GM18505 (cell line): ENCODE data around the gene TMEM30B.
"Not testable (repeated sequence)": the region's sequence is repeated elsewhere in the genome, so short reads cannot be mapped to it uniquely, and the experiment has no call there.

ENCODE experiments used
- ATAC-seq: cut with Tn5 transposase; IDR thresholded peaks from one replicate; pipeline ENCODE4 v1.9.1; 2021; ENCODE audit not compliant: unreplicated experiment
- POLR2A ChIP-seq: IDR thresholded peaks from 4 replicates; pipeline ENCODE4 v1.6.1; 2011; ENCODE audit warnings: borderline replicate concordance; ENCODE audit not compliant: insufficient read depth, insufficient read length; ENCODE audit errors: extremely low read depth

Gene TMEM30B, protein sequence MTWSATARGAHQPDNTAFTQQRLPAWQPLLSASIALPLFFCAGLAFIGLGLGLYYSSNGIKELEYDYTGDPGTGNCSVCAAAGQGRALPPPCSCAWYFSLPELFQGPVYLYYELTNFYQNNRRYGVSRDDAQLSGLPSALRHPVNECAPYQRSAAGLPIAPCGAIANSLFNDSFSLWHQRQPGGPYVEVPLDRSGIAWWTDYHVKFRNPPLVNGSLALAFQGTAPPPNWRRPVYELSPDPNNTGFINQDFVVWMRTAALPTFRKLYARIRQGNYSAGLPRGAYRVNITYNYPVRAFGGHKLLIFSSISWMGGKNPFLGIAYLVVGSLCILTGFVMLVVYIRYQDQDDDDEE

DNA sequence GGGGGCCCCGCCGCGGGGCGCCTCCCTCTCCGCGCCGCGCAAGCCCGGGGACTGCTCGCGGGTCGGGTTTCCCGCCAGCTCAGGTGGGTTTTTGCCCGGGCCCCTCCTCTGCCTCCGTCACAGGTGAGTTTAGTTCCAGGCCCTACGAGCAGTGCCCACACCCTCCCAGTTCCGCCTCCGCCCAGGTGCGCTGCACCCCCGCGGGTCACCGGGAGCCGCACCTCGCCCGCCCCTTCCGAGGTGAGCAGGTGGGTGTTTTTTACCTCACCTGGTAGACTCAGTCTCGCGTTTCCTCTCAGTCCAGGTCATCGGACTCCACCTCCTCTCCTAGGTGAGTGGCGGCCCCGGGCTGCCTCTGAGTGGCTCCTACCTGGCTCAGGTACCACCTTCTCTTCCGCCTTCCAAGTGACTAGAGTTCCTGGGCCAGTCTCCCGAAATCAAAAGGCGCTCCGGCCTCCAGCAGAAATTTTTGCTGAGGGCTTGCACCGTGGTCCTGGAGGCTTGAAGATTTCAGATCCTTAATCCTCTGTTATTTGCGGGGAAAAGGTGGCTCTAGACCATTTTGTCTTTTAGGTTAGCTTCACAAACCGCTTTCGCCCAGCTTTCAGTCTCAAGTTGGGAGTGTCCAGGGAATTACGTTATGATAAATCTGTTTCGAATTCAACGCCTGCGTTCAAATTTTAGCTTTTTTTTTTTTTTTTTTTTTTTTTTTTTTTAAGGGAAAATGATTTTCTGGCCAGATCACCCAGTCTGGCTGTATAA, at the start of gene TMEM30B:
TMEM30B (minus strand) TSS at position 153 of the 762 bp plus-strand sequence. CDS start 191 bp downstream, outside the sequence.
- no peak for TF ChIP-seq POLR2A
- ATAC-seq, result no peak

DNA sequence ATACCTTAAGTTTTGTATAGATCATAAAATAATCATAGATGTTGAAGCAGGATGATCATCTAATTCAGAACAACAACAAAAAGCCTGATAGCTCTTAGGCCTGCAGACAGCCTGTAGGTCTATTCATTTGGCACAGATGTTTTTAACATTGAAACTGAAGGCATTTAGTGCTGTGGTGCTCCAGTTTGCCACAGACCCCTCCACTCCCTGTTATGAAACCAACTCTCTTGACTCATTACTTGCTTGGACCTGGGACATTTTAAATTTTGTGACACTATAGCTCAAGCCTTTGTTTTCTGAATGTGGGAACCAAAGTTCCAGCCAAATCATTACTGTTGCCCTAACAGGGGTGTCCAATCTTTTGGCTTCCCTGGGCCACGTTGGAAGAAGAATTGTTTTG, 49.4 kb upstream of the TMEM30B start:
- ATAC-seq, result no peak
- TF ChIP-seq POLR2A, result no peak

DNA sequence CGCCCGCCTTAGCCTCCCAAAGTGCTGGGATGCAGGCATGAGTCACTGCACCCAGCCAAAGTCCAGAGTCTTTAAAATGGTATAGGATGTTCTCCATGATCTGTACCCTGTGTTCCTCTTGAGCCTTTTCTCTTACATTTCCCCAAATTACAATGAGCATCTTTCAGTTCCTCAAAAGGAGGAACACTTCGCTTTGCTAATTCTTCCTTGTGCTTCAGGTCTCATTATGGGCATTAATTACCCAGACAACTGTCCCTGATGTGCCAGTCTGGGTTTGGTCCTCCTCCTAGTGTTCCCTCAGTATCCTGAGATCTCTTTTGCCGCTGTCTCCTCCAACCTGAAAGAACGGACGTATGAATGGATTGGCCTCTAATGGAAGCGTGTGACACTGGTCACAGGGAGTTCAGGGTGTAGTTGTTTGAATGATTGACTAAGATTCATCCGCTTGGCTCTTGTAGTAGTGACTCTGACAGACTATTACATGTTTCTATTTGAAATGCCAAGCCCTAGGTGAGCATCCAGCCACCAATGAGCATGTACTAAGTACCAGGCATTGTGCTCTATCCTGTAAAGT, 48.4 kb upstream of the TMEM30B start:
- ATAC-seq, result peak; percentile 59
- no peak for TF ChIP-seq POLR2A

DNA sequence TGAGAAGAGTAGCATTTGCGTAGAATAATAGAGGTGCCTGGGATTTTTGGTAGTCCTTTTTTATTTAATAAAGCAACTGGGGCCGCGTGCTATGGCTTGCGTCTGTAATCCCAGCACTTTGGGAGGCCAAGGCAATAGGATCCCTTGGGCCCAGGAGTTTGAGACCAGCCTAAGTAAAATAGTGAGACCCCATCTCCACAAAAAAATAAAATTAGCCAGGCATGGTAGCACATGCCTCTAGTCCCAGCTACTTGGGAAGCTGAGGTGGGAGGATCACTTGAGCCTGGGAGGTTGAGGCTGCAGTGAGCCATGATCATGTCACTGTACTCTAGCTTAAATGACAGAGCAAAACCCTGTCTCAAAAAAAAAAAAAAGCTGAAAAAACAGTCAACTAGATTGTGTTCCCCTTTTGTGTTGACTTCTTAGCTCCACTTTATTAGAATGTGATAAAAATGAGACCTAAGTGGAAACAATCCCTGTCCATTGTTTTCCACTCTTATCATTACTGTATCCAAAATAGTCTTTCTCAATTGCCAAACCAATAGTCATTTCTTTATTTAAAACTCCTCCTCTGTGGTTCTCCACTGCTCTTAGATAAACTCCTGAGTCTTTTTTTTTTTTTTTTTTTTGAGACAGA, 47.6 kb upstream of the TMEM30B start:
- no peak for ATAC-seq
- no peak for TF ChIP-seq POLR2A

DNA sequence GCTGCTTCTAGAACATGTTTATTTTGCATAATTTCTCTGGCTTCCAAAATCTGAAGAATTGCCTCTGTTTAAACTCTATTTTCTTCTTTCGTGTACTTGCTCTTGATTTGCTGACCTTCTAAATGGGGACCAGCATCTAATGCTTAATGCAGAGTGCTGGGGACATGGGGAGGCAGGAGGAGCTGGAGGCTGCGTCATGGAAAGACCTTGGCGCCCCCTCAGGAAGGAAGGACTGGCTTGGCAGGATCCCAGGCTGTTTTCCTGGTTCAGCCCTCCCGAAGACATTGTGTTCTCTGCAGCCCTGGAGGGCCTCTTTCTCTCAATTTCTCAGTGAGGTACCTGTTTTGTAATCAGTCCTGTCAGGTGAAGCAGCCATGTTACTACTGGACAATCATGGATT, 45.7 kb upstream of the TMEM30B start:
- TF ChIP-seq POLR2A, result no peak
- no peak for ATAC-seq

DNA sequence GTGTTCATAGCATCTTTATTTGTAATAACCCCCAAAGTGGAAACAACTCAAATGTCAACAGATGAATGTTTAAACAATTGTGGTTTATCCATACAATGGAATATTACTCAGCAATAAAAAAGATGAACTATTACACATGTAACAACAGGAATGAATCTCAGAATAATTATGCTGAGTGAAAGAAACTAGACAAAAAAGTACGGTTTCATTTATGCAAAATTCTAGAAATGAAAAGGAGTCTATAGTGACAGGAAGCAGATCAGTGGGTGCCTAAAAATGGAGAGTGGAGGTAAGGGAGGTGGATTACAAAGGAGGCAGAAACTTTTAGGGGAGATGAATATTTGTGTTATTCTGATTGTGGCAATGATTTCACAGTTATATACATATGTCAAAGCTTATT, 45.0 kb upstream of the TMEM30B start:
- no peak for TF ChIP-seq POLR2A
- ATAC-seq, result no peak

DNA sequence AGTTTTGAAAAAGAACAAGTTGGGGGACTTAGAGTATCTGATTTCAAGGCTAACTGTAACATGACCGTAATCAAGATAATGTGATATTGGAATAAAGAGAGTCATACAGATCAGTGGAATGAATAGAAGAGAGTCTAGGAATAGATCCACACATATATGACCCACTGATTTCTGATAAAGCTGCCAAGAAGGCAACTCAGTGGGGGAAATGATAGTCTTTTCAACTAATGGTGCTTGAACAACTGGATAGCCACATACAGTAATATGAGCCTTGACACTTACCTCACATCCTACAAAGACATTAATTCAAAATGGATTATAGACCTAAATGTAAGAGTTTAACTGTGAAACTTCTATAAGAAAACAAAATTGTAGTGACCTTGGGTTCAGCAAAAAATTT, 44.0 kb upstream of the TMEM30B start:
- no peak for ATAC-seq
- TF ChIP-seq POLR2A, result no peak

DNA sequence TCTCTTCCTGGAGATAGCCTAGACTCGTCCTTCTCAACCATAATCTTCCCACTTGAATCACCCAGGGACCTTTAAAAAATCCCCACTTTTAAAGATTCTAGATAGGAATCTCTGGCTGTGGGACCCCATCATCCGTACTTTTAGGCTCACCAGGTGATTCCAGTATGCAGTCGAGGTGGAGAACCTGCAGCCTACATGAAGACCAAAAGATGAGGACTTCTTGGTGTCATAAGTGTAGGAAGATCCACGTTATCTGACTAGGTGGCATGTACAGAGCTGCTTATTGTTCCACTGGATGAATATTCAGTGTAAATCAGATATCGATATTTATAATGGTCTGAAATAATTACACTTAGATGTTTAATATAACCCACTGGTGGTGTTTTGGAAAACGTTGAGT, 42.8 kb upstream of the TMEM30B start:
- ATAC-seq, result no peak
- TF ChIP-seq POLR2A, result no peak

DNA sequence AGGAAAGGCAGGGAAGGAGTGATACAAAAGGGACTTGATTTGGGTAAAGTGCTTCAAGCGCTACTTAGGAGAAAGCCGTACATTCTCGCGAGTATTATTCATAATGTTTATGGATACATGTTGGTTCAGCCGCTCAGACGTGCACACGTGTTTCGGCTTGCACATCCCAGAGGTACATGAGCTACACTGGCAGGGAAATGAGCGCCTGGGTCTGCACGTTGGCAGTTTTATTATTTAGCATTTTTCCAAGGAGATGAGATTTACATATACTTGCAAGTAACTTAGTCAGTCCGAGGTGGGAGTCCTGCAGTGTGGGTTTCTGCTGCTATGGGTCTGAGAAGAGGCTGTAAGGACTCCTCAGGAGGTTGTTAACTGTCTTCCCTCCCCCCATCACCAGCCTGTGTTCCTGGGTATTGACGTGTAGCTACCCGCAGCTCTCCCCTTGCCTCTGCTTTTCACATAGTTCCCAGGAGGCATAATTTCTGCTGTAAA, 41.7 kb upstream of the TMEM30B start:
- TF ChIP-seq POLR2A, result no peak
- ATAC-seq, result no peak

DNA sequence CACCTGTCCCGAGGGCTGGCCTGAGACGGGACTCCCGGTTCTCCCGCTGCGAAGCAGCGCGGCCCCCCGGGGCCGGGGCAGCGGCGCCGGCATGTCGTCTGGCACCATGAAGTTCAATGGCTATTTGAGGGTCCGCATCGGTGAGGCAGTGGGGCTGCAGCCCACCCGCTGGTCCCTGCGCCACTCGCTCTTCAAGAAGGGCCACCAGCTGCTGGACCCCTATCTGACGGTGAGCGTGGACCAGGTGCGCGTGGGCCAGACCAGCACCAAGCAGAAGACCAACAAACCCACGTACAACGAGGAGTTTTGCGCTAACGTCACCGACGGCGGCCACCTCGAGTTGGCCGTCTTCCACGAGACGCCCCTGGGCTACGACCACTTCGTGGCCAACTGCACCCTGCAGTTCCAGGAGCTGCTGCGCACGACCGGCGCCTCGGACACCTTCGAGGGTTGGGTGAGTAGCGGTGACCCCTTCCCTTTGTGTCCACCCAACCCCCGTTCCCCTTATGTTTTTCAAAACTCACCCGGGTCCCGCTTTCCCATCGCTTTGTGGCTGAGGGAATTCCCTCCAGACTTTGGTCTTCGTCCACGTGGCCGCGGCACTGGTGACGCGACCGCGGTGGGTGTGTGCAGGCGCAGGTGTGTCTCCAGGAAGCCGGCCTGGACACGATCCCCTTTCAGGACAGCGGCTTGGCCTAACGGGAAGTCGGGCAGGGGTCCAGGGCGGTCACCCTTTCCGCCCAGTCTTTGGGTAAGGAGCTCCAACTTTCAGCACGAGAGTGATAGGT, 41.1 kb upstream of the TMEM30B start:
- no peak for TF ChIP-seq POLR2A
- peak; percentile 12 for ATAC-seq

DNA sequence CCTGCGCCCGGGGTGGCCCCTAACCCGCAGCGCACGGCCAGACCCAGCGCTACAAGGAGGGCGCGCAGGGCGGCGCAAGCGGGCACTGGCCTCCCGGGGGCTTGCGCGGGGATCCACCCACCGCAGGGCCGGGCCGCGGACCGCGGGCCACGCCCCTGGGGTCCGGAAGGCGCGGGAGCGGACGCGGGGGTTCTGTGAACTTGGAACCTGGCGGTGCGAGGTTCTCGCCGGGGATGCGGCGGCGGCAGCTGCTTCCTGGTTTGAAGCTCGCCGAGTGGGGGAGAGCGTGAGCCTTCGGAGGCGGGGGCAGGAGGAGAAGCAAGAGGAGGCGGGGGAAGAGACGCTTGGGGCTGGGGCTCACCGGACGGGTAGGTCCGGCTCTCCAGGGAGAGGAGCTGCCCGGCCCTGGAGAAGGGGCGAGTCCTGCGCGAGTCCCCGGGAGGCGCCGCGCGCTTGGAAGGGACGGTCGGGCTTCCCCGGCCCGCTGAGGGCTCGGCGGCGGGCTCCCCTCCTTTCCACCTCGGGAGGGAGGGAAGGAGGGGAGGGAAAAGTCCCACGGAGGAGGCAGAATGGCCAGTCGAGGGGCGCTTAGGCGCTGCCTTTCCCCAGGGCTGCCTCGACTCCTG, 40.4 kb upstream of the TMEM30B start, which contains the start of gene PRKCH:
PRKCH (plus strand) TSS at position 195 of the 626 bp plus-strand sequence. CDS start 523 bp downstream, outside the sequence.
- peak; percentile 63 for ATAC-seq
- TF ChIP-seq POLR2A, result no peak

DNA sequence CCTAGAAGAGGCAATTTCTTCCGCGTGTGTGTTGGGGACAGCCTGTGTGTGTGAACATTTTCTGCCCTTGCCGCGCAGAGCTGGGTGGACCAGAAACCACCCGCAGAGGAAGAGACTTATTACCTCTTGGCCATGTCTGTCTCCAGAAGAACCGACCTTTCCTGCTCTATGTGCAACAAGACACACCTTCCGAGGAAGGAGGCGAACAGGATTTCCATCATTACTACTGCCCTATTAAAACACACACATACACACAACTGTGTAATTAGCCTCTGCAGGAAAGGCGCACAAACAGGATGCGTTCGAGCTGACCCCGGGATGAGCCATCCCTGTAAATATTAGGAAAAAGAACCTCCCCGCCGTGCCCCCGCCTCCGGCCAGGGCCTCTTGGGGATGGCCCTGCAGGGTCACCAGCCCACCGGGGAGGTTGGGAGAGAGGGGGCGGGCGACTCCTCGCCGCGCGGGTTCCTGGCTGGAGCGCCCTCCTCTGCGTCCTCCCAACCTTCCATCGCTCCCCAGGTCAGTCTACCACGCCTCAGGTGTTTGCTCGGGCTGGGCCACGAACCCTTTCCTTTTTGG, 39.8 kb upstream of the TMEM30B start:
- no peak for TF ChIP-seq POLR2A
- ATAC-seq, result no peak

DNA sequence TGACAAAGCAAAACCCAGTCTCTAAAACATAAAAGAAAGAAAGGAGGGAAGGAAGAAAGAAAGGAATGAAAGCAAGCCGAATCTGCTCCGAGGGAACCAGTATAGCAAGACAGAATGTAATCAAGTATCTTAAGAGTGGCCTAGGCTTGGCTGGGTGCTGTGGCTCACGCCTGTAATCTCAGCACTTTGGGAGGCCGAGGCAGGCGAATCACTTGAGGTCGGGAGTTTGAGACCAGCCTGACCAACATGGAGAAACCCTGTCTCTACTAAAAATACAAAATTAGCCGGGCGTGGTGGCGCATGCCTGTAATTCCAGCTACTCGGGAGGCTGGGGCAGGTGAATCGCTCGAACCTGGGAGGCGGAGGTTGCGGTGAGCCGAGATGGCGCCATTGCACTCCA, 39.0 kb upstream of the TMEM30B start:
- ATAC-seq, result not testable (repeated sequence)
